Calu3 (cell line): ENCODE results near the gene ZNF618. TPM values are rescaled to one million over a fixed set of nuclear protein-coding genes. Genes with fewer than 3 reads are reported as not detected.
A peak's percentile ranks its signal among the peaks of the same experiment; 100 is the strongest.

Experiments used
- BruUV-seq: library from RNA; stranded (reverse); fragments of 400-500 nt; replicated peaks from 2 replicates; lab custom pipeline; 2021; lab: Mats Ljungman, UMichigan
- CTCF ChIA-PET: fragments of 300-600 bp; sonication (Branson Sonifier 250); formaldehyde crosslinking; loops from one replicate; lab custom pipeline; 2022; ENCODE audit warnings: antibody characterized with exemption; lab: Charles Lee
- DNase-seq: peaks from one replicate; pipeline ENCODE4 v3.0.0; 2022
- H3K27ac Mint-ChIP-seq: one replicate; pipeline ENCODE4 v1.8.0; 2022; ENCODE audit warnings: mixed read lengths; ENCODE audit not compliant: unreplicated experiment
- H3K27me3 Mint-ChIP-seq: one replicate; pipeline ENCODE4 v1.8.0; 2022; ENCODE audit warnings: mixed read lengths; ENCODE audit not compliant: unreplicated experiment
- H3K36me3 Mint-ChIP-seq: one replicate; pipeline ENCODE4 v1.8.0; 2022; ENCODE audit warnings: mild to moderate bottlenecking, moderate library complexity, mixed read lengths; ENCODE audit not compliant: insufficient read depth, unreplicated experiment
- H3K4me1 Mint-ChIP-seq: one replicate; pipeline ENCODE4 v1.8.0; 2022; ENCODE audit warnings: mild to moderate bottlenecking, low read depth, mixed read lengths; ENCODE audit not compliant: unreplicated experiment
- H3K4me3 Mint-ChIP-seq: one replicate; pipeline ENCODE4 v1.8.0; 2022; ENCODE audit warnings: mild to moderate bottlenecking, low read depth, moderate library complexity, mixed read lengths; ENCODE audit not compliant: unreplicated experiment
- H3K9me3 Mint-ChIP-seq: one replicate; pipeline ENCODE4 v1.8.0; 2022; ENCODE audit warnings: low read depth, mixed read lengths; ENCODE audit not compliant: unreplicated experiment
- intact Hi-C: fragments of 100-400 bp; cut with micrococcal nuclease; formaldehyde crosslinking; loops from one replicate; pipeline ENCODE4 v1.10.0; 2022; ENCODE audit not compliant: unreplicated experiment
- total RNA-seq: library from RNA; stranded (reverse); gene quantifications from 2 replicates; pipeline ENCODE4 v1.2.3, GENCODE V29; 2022
- TF ChIP-seq, protein P1 (sequence below): fragments of 200-600 bp; IDR thresholded peaks from one replicate; pipeline ENCODE4 v1.8.0; 2022; ENCODE audit warnings: antibody characterized with exemption; ENCODE audit not compliant: unreplicated experiment

ZNF618 gene
- total RNA-seq, 1 experiment from 2014 or later: 20.3 TPM

DNA sequence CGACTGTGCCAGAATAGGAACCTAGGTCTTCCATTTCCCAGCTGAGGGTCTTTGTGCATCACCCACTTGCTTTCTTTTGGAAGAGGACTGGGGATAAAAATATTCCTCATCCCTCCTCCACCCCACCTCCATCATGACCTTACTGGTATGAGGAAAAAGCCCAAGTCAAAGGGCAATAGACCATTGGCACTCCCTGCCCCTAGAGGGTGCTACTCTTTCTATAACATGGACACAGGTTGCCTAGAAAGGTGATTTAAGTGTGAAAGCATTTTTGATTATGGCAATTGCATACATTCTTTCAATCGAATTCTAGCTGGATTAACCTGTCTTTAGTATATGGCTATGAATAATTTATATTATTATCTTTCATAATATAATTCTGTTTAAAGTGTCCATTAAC, 22.8 kb upstream of the ZNF618 start:
- no TSS peak for BruUV-seq
- Mint-ChIP-seq H3K36me3 (peaks cover 3% of the 10 kb centered on the region), H3K4me3 (no peak overlapping the region), H3K9me3 (no peaks in the 10 kb centered on the region), H3K27ac (no peak overlapping the region), H3K27me3 (no peaks in the 10 kb centered on the region), H3K4me1 (peaks cover 14% of the 10 kb centered on the region)
- CTCF ChIA-PET: no interaction called here
- DNase-seq: peak; percentile 26
- TF ChIP-seq, protein P1, sequence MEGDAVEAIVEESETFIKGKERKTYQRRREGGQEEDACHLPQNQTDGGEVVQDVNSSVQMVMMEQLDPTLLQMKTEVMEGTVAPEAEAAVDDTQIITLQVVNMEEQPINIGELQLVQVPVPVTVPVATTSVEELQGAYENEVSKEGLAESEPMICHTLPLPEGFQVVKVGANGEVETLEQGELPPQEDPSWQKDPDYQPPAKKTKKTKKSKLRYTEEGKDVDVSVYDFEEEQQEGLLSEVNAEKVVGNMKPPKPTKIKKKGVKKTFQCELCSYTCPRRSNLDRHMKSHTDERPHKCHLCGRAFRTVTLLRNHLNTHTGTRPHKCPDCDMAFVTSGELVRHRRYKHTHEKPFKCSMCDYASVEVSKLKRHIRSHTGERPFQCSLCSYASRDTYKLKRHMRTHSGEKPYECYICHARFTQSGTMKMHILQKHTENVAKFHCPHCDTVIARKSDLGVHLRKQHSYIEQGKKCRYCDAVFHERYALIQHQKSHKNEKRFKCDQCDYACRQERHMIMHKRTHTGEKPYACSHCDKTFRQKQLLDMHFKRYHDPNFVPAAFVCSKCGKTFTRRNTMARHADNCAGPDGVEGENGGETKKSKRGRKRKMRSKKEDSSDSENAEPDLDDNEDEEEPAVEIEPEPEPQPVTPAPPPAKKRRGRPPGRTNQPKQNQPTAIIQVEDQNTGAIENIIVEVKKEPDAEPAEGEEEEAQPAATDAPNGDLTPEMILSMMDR: peak; percentile 36
- intact Hi-C loops: no loop called here

DNA sequence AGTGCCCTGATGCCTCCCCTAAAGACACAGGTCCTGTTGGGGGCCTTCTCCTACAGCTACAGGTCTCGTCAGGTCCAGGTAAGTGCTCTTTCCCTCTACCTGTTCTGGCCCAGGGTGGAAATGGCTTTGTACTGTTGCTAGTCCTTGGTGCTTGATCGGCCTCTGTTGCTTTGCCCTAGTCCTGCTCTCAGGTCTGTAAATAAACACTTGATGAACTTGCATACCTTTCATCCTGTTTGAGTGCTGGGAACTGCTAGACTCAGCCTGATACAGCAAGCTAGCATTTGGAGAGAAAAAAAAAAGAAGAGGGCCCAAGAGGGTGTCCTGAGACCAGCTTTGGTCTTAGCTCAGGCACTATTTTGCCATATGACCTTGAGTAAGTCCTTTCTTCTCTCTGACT, 21.8 kb upstream of the ZNF618 start:
- no peak for DNase-seq
- no peaks in the 10 kb centered on the region for H3K36me3 Mint-ChIP-seq
- no peak overlapping the region for H3K4me3 Mint-ChIP-seq
- BruUV-seq: no TSS peak
- no peaks in the 10 kb centered on the region for H3K27me3 Mint-ChIP-seq
- no peaks in the 10 kb centered on the region for H3K9me3 Mint-ChIP-seq
- intact Hi-C loops: no loop called here
- peaks cover 14% of the 10 kb centered on the region for H3K4me1 Mint-ChIP-seq
- TF ChIP-seq, protein P1: no peak
- no peak overlapping the region for H3K27ac Mint-ChIP-seq
- CTCF ChIA-PET: no interaction called here

DNA sequence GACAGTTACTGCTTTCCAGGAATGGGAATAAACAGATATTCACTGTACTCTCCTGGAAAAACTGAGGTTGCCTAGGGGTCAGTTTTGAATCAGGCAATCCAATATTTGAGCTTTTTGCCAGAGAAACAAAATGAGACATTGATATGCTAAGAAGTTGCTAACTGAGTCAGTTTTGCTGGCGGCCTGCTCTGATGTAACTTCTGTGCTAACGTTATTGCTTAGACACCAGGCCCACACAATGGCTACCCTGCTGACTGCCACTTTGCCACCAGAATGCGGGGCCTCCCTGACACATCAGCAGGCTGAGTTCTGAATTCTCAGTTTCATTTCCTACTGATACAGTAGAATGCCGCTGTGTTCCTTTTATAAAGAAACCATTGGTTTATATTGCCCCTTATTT, 18.2 kb upstream of the ZNF618 start:
- Mint-ChIP-seq H3K27ac (no peak overlapping the region), H3K4me3 (no peak overlapping the region), H3K4me1 (no peaks in the 10 kb centered on the region), H3K9me3 (no peaks in the 10 kb centered on the region), H3K36me3 (no peaks in the 10 kb centered on the region), H3K27me3 (peaks cover 8% of the 10 kb centered on the region)
- CTCF ChIA-PET: interaction anchor here (0.6 kb wide), 1 partner anchor 758 kb away, joined by 3 read pairs; no protein-coding TSS in a partner anchor
- TF ChIP-seq, protein P1: no peak
- intact Hi-C loops: no loop called here
- DNase-seq: no peak
- no TSS peak for BruUV-seq

DNA sequence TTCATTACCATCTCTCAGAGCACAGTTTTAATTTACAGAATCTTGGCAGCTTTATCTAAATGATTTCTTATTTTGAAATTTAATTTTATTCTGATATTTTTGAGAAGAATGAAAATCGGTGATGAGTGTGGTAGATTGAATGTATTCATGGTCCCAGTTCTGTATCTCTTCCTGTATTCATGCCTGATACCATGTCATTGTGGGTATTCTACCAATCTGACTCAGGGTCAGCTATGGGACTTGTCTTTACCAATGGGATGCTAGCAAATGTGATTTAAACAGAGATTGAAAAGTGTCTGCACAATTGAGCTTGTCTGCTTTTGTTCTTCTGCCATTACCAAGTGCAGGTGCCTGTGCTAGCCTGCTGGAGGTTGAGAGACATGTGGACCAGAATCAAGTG, 17.8 kb upstream of the ZNF618 start:
- no peak for DNase-seq
- H3K9me3 Mint-ChIP-seq: no peaks in the 10 kb centered on the region
- CTCF ChIA-PET: interaction anchor here (0.6 kb wide), 1 partner anchor 758 kb away, joined by 3 read pairs; no protein-coding TSS in a partner anchor
- H3K27me3 Mint-ChIP-seq: peaks cover 8% of the 10 kb centered on the region
- BruUV-seq: no TSS peak
- no peaks in the 10 kb centered on the region for H3K4me1 Mint-ChIP-seq
- H3K36me3 Mint-ChIP-seq: no peaks in the 10 kb centered on the region
- no peak overlapping the region for H3K4me3 Mint-ChIP-seq
- intact Hi-C loops: no loop called here
- TF ChIP-seq, protein P1: no peak
- H3K27ac Mint-ChIP-seq: no peak overlapping the region
